Neural cell (in vitro differentiated cells): ENCODE data around the gene IL15.

ENCODE experiments used
- CTCF ChIP-seq: fragments of 450-650 bp; IDR thresholded peaks from 2 replicates; pipeline ENCODE4 v1.5.1; 2014; ENCODE audit warnings: antibody characterized with exemption, mild to moderate bottlenecking, moderate library complexity; ENCODE audit not compliant: poor library complexity, severe bottlenecking
- EZH2 ChIP-seq: fragments of 200-600, 300-800 bp; shearing (Covaris generic), sonication (generic); IDR thresholded peaks from 2 replicates; pipeline ENCODE4 v1.6.1; 2014; ENCODE audit warnings: antibody characterized with exemption, low read length, borderline replicate concordance, mild to moderate bottlenecking; ENCODE audit not compliant: insufficient read depth, poor library complexity, severe bottlenecking
- MXI1 ChIP-seq: fragments of 450-650 bp; conservative IDR thresholded peaks from 2 replicates; pipeline ENCODE4 v1.6.1; 2014; ENCODE audit warnings: antibody characterized with exemption, mild to moderate bottlenecking; ENCODE audit not compliant: poor library complexity, severe bottlenecking
- SMC3 ChIP-seq: fragments of 450-650 bp; conservative IDR thresholded peaks from 2 replicates; pipeline ENCODE4 v1.6.1; 2014; ENCODE audit warnings: antibody characterized with exemption, mild to moderate bottlenecking, moderate library complexity; ENCODE audit not compliant: poor library complexity
- TAF1 ChIP-seq: IDR thresholded peaks from 2 replicates; pipeline ENCODE4 v1.6.1; 2012; ENCODE audit warnings: low read depth

GRCh38 chr4:141713185-141713584 lies 76.8 kb downstream of the IL15 start:
- TF ChIP-seq CTCF (no peak), SMC3 (no peak), TAF1 (no peak), EZH2 (no peak), MXI1 (no peak)
